HG03045 (cell line): Measurements from ENCODE around the gene COL23A1.
"Not testable (repeated sequence)": the region's sequence is repeated elsewhere in the genome, so short reads cannot be mapped to it uniquely, and the experiment has no call there.

Experiments
- ATAC-seq: cut with Tn5 transposase; IDR thresholded peaks from one replicate; pipeline ENCODE4 v1.9.1; 2021; ENCODE audit warnings: mild to moderate bottlenecking, moderate library complexity; ENCODE audit not compliant: unreplicated experiment

Gene COL23A1

GRCh38 chr5:178314961-178315820, 275.0 kb downstream of the COL23A1 start:
- ATAC-seq: no peak

- no peak for ATAC-seq
Observed at GRCh38 chr5:178314061-178314660, 276.0 kb downstream of the COL23A1 start.

GRCh38 chr5:178313316-178313715, 276.9 kb downstream of the COL23A1 start:
- no peak for ATAC-seq

GRCh38 chr5:178312880-178313282, 277.3 kb downstream of the COL23A1 start:
- no peak for ATAC-seq

- ATAC-seq: no peak
Observed at GRCh38 chr5:178310130-178310865, 279.9 kb downstream of the COL23A1 start.

- no peak for ATAC-seq
Observed at GRCh38 chr5:178309271-178310013, 280.8 kb downstream of the COL23A1 start.

- no peak for ATAC-seq
Observed at GRCh38 chr5:178308541-178309092, 281.6 kb downstream of the COL23A1 start.

- ATAC-seq: no peak
Observed at GRCh38 chr5:178307267-178308045, 282.7 kb downstream of the COL23A1 start.

GRCh38 chr5:178306430-178307225, 283.6 kb downstream of the COL23A1 start:
- ATAC-seq: no peak

GRCh38 chr5:178305801-178306200, 284.4 kb downstream of the COL23A1 start:
- no peak for ATAC-seq

GRCh38 chr5:178304761-178305645, 285.2 kb downstream of the COL23A1 start:
- no peak for ATAC-seq

- ATAC-seq: no peak
Observed at GRCh38 chr5:178304016-178304415, 286.2 kb downstream of the COL23A1 start.

- ATAC-seq: not testable (repeated sequence)
Observed at GRCh38 chr5:178302321-178302720, 287.9 kb downstream of the COL23A1 start.

- ATAC-seq: no peak
Observed at GRCh38 chr5:178301641-178302040, 288.6 kb downstream of the COL23A1 start.

GRCh38 chr5:178298283-178298807, 291.8 kb downstream of the COL23A1 start:
- ATAC-seq: no peak

- no peak for ATAC-seq
Observed at GRCh38 chr5:178297751-178298150, 292.4 kb downstream of the COL23A1 start.

GRCh38 chr5:178296066-178296465, 294.1 kb downstream of the COL23A1 start:
- no peak for ATAC-seq

- ATAC-seq: no peak
Observed at GRCh38 chr5:178295589-178295988, 294.6 kb downstream of the COL23A1 start.
